Upper lobe of left lung (tissue), 6 donors: ENCODE measurements around the gene DOCK8. TPM values are rescaled to one million over a fixed set of nuclear protein-coding genes. Genes with fewer than 3 reads are reported as not detected.

Source experiments
- ATAC-seq, 2 donors: fragments of 200-7000 bp; cut with Tn5 transposase; one replicate each; pipeline ENCODE4 v1.9.1; 2022; ENCODE audit warnings: mild to moderate bottlenecking in 2 of 2, moderate library complexity in 2 of 2; ENCODE audit not compliant: low FRiP score in 2 of 2
- DNase-seq, 2 donors: peaks; one replicate each; pipeline ENCODE4 v3.0.0-alpha.2; 2019 to 2020
- H3K27ac ChIP-seq, 4 donors: fragments of 200-600 bp; sonication (generic); one replicate each; pipeline ENCODE4 v1.5.1; 2016 to 2019
- H3K27me3 ChIP-seq, 4 donors: fragments of 200-600 bp; sonication (generic); one replicate each; pipeline ENCODE4 v1.5.1; 2017 to 2019
- H3K36me3 ChIP-seq, 4 donors: fragments of 200-600 bp; sonication (generic); one replicate each; pipeline ENCODE4 v1.5.1; 2016 to 2019
- H3K4me1 ChIP-seq, 4 donors: fragments of 200-600 bp; sonication (generic); one replicate each; pipeline ENCODE4 v1.5.1; 2018 to 2019
- H3K4me3 ChIP-seq, 4 donors: fragments of 200-600 bp; sonication (generic); one replicate each; pipeline ENCODE4 v1.5.1; 2017 to 2019; ENCODE audit warnings: mild to moderate bottlenecking in 2 of 4, moderate library complexity in 1 of 4
- H3K9me3 ChIP-seq, 4 donors: fragments of 200-600 bp; sonication (generic); one replicate each; pipeline ENCODE4 v1.5.1; 2018 to 2019
- CTCF ChIP-seq, 6 experiments: fragments of 450-650 bp in 4 of 6; fragments of 200-600 bp in 2 of 6; sonication (generic) in 2 of 6; IDR thresholded peaks; one replicate each; pipeline ENCODE4 v1.5.1; 2016 to 2019; ENCODE audit warnings: antibody characterized with exemption in 6 of 6
- EP300 ChIP-seq, 4 donors: sonication (generic); formaldehyde crosslinking; IDR thresholded peaks; one replicate each; pipeline ENCODE4 v1.5.1; 2017; ENCODE audit warnings: antibody characterized with exemption in 4 of 4, control low read depth in 2 of 4
- POLR2A ChIP-seq, 4 donors: fragments of 450-650 bp; IDR thresholded peaks; one replicate each; pipeline ENCODE4 v1.5.1; 2016 to 2017; ENCODE audit warnings: antibody characterized with exemption in 4 of 4, mild to moderate bottlenecking in 2 of 4
- POLR2AphosphoS5 ChIP-seq, 2 donors: sonication (generic); formaldehyde crosslinking; IDR thresholded peaks; one replicate each; pipeline ENCODE4 v1.5.1; 2017; ENCODE audit warnings: antibody characterized with exemption in 2 of 2
- WGBS, 2 donors: methylation state at CpG; one replicate each; pipeline ENCODE4 v1.1.5; 2017 to 2018; 5-methylcytosine and 5-hydroxymethylcytosine counted together
- total RNA-seq, 6 donors: library from RNA; depleted of rRNA in 4 of 6; stranded (reverse); fragments of >200 nt in 4 of 6; gene quantifications; one replicate each; pipeline versions ENCODE4 v1.1.0 to v1.2.1, GENCODE V29; 2016 to 2021
- donor health status: DM: no; HTN: no; CAD: no; lungs with moderate emphysema.
- donor health status: DM: no; HTN: yes; CAD: no; lungs with severe emphysema.

Gene DOCK8
- total RNA-seq, 6 donors from 2014 or later: 44.7 to 103 (median 74.6) TPM

GRCh38 chr9:436482-436881 lies 221.8 kb downstream of the DOCK8 start:
- 65% methylated on average over 3 of the region's 3 CpGs for WGBS, 2 donors
- Histone ChIP-seq H3K27me3 (no peaks in the 10 kb centered on the region), H3K4me3 (no peak overlapping the region), H3K27ac (peak overlapping the region in 1 of 4 donors; percentile 44), H3K9me3 (no peaks in the 10 kb centered on the region), H3K36me3 (peaks cover 0 to 47% (median 23%) of the 10 kb centered on the region in 4 donors), H3K4me1 (peaks cover 0 to 6% (median 0%) of the 10 kb centered on the region in 4 donors)
- DNase-seq: no peak
- TF ChIP-seq POLR2A (IDR thresholded peaks at IDR 0.05) (no peak), POLR2AphosphoS5 (IDR thresholded peaks at IDR 0.05) (no peak), CTCF (IDR thresholded peaks at IDR 0.05) (no peak), EP300 (IDR thresholded peaks at IDR 0.05) (no peak)
- ATAC-seq: no peak

- H3K4me3 ChIP-seq: no peak overlapping the region
- ATAC-seq (peak in 1 of 2 donors; percentile 3), DNase-seq (no peak)
- TF ChIP-seq EP300 (IDR thresholded peaks at IDR 0.05) (no peak), POLR2AphosphoS5 (IDR thresholded peaks at IDR 0.05) (no peak), CTCF (IDR thresholded peaks at IDR 0.05) (no peak), POLR2A (IDR thresholded peaks at IDR 0.05) (no peak)
- no peaks in the 10 kb centered on the region for H3K9me3 ChIP-seq
- H3K4me1 ChIP-seq: peaks cover 0 to 6% (median 0%) of the 10 kb centered on the region in 4 donors
- 80 to 85% methylated on average over 1 of the region's 1 CpG for WGBS, 2 donors
- no peaks in the 10 kb centered on the region for H3K27me3 ChIP-seq
- peak overlapping the region in 2 of 4 donors; percentile 42 to 44 for H3K27ac ChIP-seq
- H3K36me3 ChIP-seq: peaks cover 4 to 50% (median 25%) of the 10 kb centered on the region in 4 donors
Observed at GRCh38 chr9:437066-437465, 222.4 kb downstream of the DOCK8 start.

GRCh38 chr9:437574-438001 lies 222.9 kb downstream of the DOCK8 start:
- Histone ChIP-seq H3K36me3 (peaks cover 5 to 50% (median 22%) of the 10 kb centered on the region in 4 donors), H3K4me3 (no peak overlapping the region), H3K27me3 (no peaks in the 10 kb centered on the region), H3K9me3 (no peaks in the 10 kb centered on the region), H3K27ac (peak overlapping the region in 3 of 4 donors; percentile 23 to 44 (median 42)), H3K4me1 (peaks cover 0 to 6% (median 0%) of the 10 kb centered on the region in 4 donors)
- no peak for TF ChIP-seq POLR2AphosphoS5 (IDR thresholded peaks at IDR 0.05)
- no peak for TF ChIP-seq CTCF (IDR thresholded peaks at IDR 0.05)
- no peak for TF ChIP-seq POLR2A (IDR thresholded peaks at IDR 0.05)
- TF ChIP-seq EP300 (IDR thresholded peaks at IDR 0.05): no peak
- ATAC-seq: peak; percentile 61 to 89
- 31 to 33% methylated on average over 1 of the region's 1 CpG for WGBS, 2 donors
- no peak for DNase-seq

- Histone ChIP-seq H3K4me3 (no peak overlapping the region), H3K27ac (peak overlapping the region in 2 of 4 donors; percentile 23 to 30), H3K36me3 (peaks cover 5 to 49% (median 22%) of the 10 kb centered on the region in 4 donors), H3K4me1 (peaks cover 0 to 6% (median 0%) of the 10 kb centered on the region in 4 donors), H3K9me3 (no peaks in the 10 kb centered on the region), H3K27me3 (no peaks in the 10 kb centered on the region)
- 37 to 44% methylated on average over 2 of the region's 2 CpGs for WGBS, 2 donors
- DNase-seq: no peak
- ATAC-seq: peak in 1 of 2 donors; percentile 18
- TF ChIP-seq CTCF (IDR thresholded peaks at IDR 0.05) (no peak), POLR2A (IDR thresholded peaks at IDR 0.05) (no peak), POLR2AphosphoS5 (IDR thresholded peaks at IDR 0.05) (no peak), EP300 (IDR thresholded peaks at IDR 0.05) (no peak)
Observed at GRCh38 chr9:438066-438465, 223.4 kb downstream of the DOCK8 start.
